HCT116 (cell line): ENCODE results near the gene ANO4. TPM values are rescaled to one million over a fixed set of nuclear protein-coding genes. Genes with fewer than 3 reads are reported as not detected.

ENCODE experiments used
- ATAC-seq: fragments of 200-7000 bp; cut with Tn5 transposase; 2 replicates; pipeline ENCODE4 v1.9.1; 2020; ENCODE audit warnings: mild to moderate bottlenecking, moderate library complexity
- BruUV-seq: library from RNA; stranded (reverse); fragments of 400-500 nt; replicated peaks from 2 replicates; lab custom pipeline; 2021; lab: Mats Ljungman, UMichigan
- CTCF ChIA-PET: fragments of 300-600 bp; sonication (Branson Sonifier 250); formaldehyde crosslinking; loops from one replicate; lab custom pipeline; 2021; ENCODE audit warnings: antibody characterized with exemption; lab: Charles Lee
- POLR2A ChIA-PET: fragments of 300-600, 350-600 bp; sonication (Branson Sonifier 250); formaldehyde crosslinking; loops from one replicate; lab custom pipeline; 2021; ENCODE audit warnings: antibody characterized with exemption; lab: Charles Lee
- RAD21 ChIA-PET, 2 experiments: fragments of 300-600 bp; sonication (Branson Sonifier 250); formaldehyde crosslinking; loops; one replicate each; lab custom pipeline; 2023; ENCODE audit warnings: low total read pairs in 2 of 2; ENCODE audit not compliant: uncharacterized antibody in 2 of 2, unreplicated experiment in 2 of 2, low non-redundant PET in 1 of 2; lab: Charles Lee
- DNase-seq: peaks from one replicate; pipeline ENCODE4 v3.0.0-alpha.2; 2010; ENCODE audit warnings: low read depth, low spot score
- H2AFZ ChIP-seq: fragments of 200-600 bp; shearing (Covaris generic), sonication (generic); 2 replicates; pipeline ENCODE4 v1.6.1; 2017; ENCODE audit warnings: low read depth, mixed run types, mixed read lengths, antibody characterized with exemption, low read length; ENCODE audit not compliant: poor library complexity, severe bottlenecking
- H3K27ac ChIP-seq: 2 replicates; pipeline ENCODE4 v1.5.1; 2012; ENCODE audit warnings: low read depth, low read length
- H3K27me3 ChIP-seq: fragments of 200-600 bp; sonication (generic); 2 replicates; pipeline ENCODE4 v1.6.1; 2016; ENCODE audit warnings: mixed run types, low read length, mixed read lengths; ENCODE audit not compliant: insufficient read depth
- H3K36me3 ChIP-seq, 2 experiments: fragments of 200-500 bp in 1 of 2; fragments of 200-600 bp in 1 of 2; sonication (Bioruptor generic) in 1 of 2; sonication (generic) in 1 of 2; 2 replicates each; pipeline versions ENCODE4 v1.5.1 to v1.6.1; 2014 to 2016; ENCODE audit warnings: low read length in 2 of 2, inconsistent platforms in 1 of 2, mixed read lengths in 1 of 2, mixed run types in 1 of 2; ENCODE audit not compliant: insufficient read depth in 2 of 2, control insufficient read depth in 1 of 2
- H3K4me1 ChIP-seq, 2 experiments: fragments of 200-600 bp in 1 of 2; sonication (generic) in 1 of 2; 2 replicates each; pipeline versions ENCODE4 v1.5.1 to v1.6.1; 2012 to 2017; ENCODE audit warnings: low read length in 2 of 2, inconsistent platforms in 1 of 2, mild to moderate bottlenecking in 1 of 2, mixed read lengths in 1 of 2, mixed run types in 1 of 2, moderate library complexity in 1 of 2; ENCODE audit not compliant: insufficient read depth in 2 of 2, control insufficient read depth in 1 of 2
- H3K4me2 ChIP-seq: fragments of 200-600 bp; sonication (generic); 2 replicates; pipeline ENCODE4 v1.6.1; 2017; ENCODE audit warnings: mixed run types, low read length, mixed read lengths
- H3K4me3 ChIP-seq, 2 experiments: fragments of 200-600 bp in 1 of 2; sonication (generic) in 1 of 2; replicated peaks in 1 of 2; 2 replicates each; pipeline ENCODE4 v1.5.1; 2011 to 2016; ENCODE audit warnings: low read length in 2 of 2, control low read depth in 1 of 2, low read depth in 1 of 2, mild to moderate bottlenecking in 1 of 2, mixed read lengths in 1 of 2, mixed run types in 1 of 2
- H3K79me2 ChIP-seq: fragments of 200-600 bp; sonication (generic); 2 replicates; pipeline ENCODE4 v1.6.1; 2017; ENCODE audit warnings: mild to moderate bottlenecking, mixed run types, low read length, moderate library complexity, mixed read lengths; ENCODE audit not compliant: insufficient read depth
- H3K9ac ChIP-seq: fragments of 200-600 bp; sonication (generic); 2 replicates; pipeline ENCODE4 v1.6.1; 2016; ENCODE audit warnings: low read length, mixed read lengths
- H3K9me2 ChIP-seq: fragments of 200-600 bp; sonication (generic), shearing (Covaris generic); 2 replicates; pipeline ENCODE4 v1.6.1; 2017; ENCODE audit warnings: mixed run types, mild to moderate bottlenecking, moderate library complexity; ENCODE audit not compliant: insufficient read depth
- H3K9me3 ChIP-seq, 2 experiments: fragments of 200-500 bp in 1 of 2; fragments of 200-600 bp in 1 of 2; sonication (Bioruptor generic) in 1 of 2; sonication (generic) in 1 of 2; 2 replicates each; pipeline ENCODE4 v1.6.1; 2014 to 2017; ENCODE audit warnings: low read length in 2 of 2, mixed read lengths in 2 of 2, inconsistent platforms in 1 of 2, low read depth in 1 of 2, mild to moderate bottlenecking in 1 of 2, mixed run types in 1 of 2, moderate library complexity in 1 of 2; ENCODE audit not compliant: control insufficient read depth in 1 of 2, insufficient read depth in 1 of 2
- H4K20me1 ChIP-seq: fragments of 200-600 bp; sonication (generic), shearing (Covaris generic); 2 replicates; pipeline ENCODE4 v1.6.1; 2017; ENCODE audit warnings: mixed run types, mild to moderate bottlenecking, moderate library complexity; ENCODE audit not compliant: insufficient read depth
- CBX3 ChIP-seq: IDR thresholded peaks from 2 replicates; pipeline ENCODE4 v1.6.1; 2012; ENCODE audit warnings: low read depth
- ELF1 ChIP-seq: IDR thresholded peaks from 2 replicates; pipeline ENCODE4 v1.6.1; 2012; ENCODE audit warnings: low read depth, borderline replicate concordance
- RAD21 ChIP-seq: IDR thresholded peaks from 2 replicates; pipeline ENCODE4 v1.6.1; 2012; ENCODE audit warnings: low read depth, mild to moderate bottlenecking
- SP1 ChIP-seq: IDR thresholded peaks from 2 replicates; pipeline ENCODE4 v1.6.1; 2012; ENCODE audit warnings: low read depth
- YY1 ChIP-seq: IDR thresholded peaks from 2 replicates; pipeline ENCODE4 v1.6.1; 2011; ENCODE audit warnings: low read length, low read depth, moderate library complexity, mild to moderate bottlenecking; ENCODE audit not compliant: insufficient replicate concordance; ENCODE audit errors: extremely low read depth
- ZFX ChIP-seq: fragments of 450-650 bp; IDR thresholded peaks from 2 replicates; pipeline ENCODE4 v1.6.1; 2017
- intact Hi-C: fragments of 100-400 bp; cut with micrococcal nuclease; formaldehyde crosslinking; loops from 2 replicates; pipeline ENCODE4 v1.10.0; 2022
- total RNA-seq: library from RNA; stranded (reverse); gene quantifications from one replicate; pipeline ENCODE4 v1.2.1, GENCODE V29; 2021; ENCODE audit not compliant: unreplicated experiment
- TF ChIP-seq, protein P1 (sequence below): IDR thresholded peaks from 2 replicates; pipeline ENCODE4 v1.6.1; 2012
- TF ChIP-seq, protein P2 (sequence below), 3 experiments: fragments of 200-600 bp in 1 of 3; sonication (generic) in 1 of 3; IDR thresholded peaks in 2 of 3; conservative IDR thresholded peaks in 1 of 3; 2 replicates each; pipeline ENCODE4 v1.5.1; 2012 to 2017; ENCODE audit warnings: low read depth in 2 of 3, low read length in 2 of 3, antibody characterized with exemption in 1 of 3, borderline replicate concordance in 1 of 3, control low read depth in 1 of 3, mild to moderate bottlenecking in 1 of 3, mixed read lengths in 1 of 3, mixed run types in 1 of 3, moderate library complexity in 1 of 3; ENCODE audit not compliant: insufficient read depth in 1 of 3

Gene ANO4
- total RNA-seq, 1 experiment from 2014 or later: 1.7 TPM

GRCh38 chr12:101108130-101108529, 313.6 kb downstream of the ANO4 start:
- no peak overlapping the region for H3K4me3 ChIP-seq
- TF ChIP-seq, protein P1, sequence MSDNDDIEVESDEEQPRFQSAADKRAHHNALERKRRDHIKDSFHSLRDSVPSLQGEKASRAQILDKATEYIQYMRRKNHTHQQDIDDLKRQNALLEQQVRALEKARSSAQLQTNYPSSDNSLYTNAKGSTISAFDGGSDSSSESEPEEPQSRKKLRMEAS: no peak
- peak; percentile 49 for TF ChIP-seq RAD21
- TF ChIP-seq, protein P2, sequence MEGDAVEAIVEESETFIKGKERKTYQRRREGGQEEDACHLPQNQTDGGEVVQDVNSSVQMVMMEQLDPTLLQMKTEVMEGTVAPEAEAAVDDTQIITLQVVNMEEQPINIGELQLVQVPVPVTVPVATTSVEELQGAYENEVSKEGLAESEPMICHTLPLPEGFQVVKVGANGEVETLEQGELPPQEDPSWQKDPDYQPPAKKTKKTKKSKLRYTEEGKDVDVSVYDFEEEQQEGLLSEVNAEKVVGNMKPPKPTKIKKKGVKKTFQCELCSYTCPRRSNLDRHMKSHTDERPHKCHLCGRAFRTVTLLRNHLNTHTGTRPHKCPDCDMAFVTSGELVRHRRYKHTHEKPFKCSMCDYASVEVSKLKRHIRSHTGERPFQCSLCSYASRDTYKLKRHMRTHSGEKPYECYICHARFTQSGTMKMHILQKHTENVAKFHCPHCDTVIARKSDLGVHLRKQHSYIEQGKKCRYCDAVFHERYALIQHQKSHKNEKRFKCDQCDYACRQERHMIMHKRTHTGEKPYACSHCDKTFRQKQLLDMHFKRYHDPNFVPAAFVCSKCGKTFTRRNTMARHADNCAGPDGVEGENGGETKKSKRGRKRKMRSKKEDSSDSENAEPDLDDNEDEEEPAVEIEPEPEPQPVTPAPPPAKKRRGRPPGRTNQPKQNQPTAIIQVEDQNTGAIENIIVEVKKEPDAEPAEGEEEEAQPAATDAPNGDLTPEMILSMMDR (IDR thresholded peaks at IDR 0.05 in 2 of 3, conservative IDR thresholded peaks at IDR 0.05 in 1 of 3; ENCODE audit: borderline replicate concordance in 1 of 3, insufficient read depth in 1 of 3, low read depth in 2 of 3, low read length in 2 of 3): peak; percentile 20 to 37 (median 36); a peak in 4 of 6 replicates
- no peak overlapping the region for H3K9ac ChIP-seq
- no peaks in the 10 kb centered on the region for H3K27me3 ChIP-seq
- no TSS peak for BruUV-seq
- H3K9me2 ChIP-seq: no peaks in the 10 kb centered on the region
- no peak overlapping the region for H3K27ac ChIP-seq
- intact Hi-C loops: no loop called here
- H3K4me2 ChIP-seq: no peak overlapping the region
- H3K9me3 ChIP-seq: no peaks in the 10 kb centered on the region
- H2AFZ ChIP-seq: no peak overlapping the region
- H4K20me1 ChIP-seq: no peaks in the 10 kb centered on the region
- no peaks in the 10 kb centered on the region for H3K4me1 ChIP-seq
- peak; percentile 7 for DNase-seq
- H3K36me3 ChIP-seq: no peaks in the 10 kb centered on the region
- POLR2A ChIA-PET: no interaction called here
- RAD21 ChIA-PET: no interaction called here
- ATAC-seq: peak; percentile 77
- H3K79me2 ChIP-seq: no peaks in the 10 kb centered on the region
- CTCF ChIA-PET: no interaction called here

DNA sequence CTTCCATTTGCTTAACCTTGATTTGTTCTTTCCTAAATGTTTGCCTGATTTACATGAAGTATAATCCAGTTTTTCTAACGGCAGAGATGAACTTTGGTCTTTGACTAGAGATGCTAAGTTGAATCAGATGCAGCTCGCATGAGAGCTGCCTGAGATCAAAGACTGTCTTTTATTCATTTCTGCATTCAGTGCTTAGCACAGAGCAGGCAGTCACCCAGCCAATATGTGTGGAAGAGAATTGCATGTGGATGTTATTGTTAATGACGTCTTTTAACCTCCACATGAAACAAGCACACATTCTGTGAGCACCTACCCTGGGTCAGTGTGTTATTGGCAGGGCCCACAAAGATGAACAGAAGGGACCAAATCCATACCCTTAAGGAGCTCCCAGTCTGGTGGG, 316.3 kb downstream of the ANO4 start:
- Histone ChIP-seq H3K4me3 (no peak overlapping the region), H3K79me2 (no peaks in the 10 kb centered on the region), H3K27ac (no peak overlapping the region), H3K4me1 (no peaks in the 10 kb centered on the region), H4K20me1 (no peaks in the 10 kb centered on the region), H3K9ac (no peak overlapping the region), H3K9me3 (no peaks in the 10 kb centered on the region), H3K36me3 (no peaks in the 10 kb centered on the region), H3K9me2 (no peaks in the 10 kb centered on the region), H3K27me3 (no peaks in the 10 kb centered on the region), H3K4me2 (no peak overlapping the region), H2AFZ (no peak overlapping the region)
- ChIA-PET RAD21 (no interaction called here), POLR2A (no interaction called here), CTCF (no interaction called here)
- DNase-seq (no peak), ATAC-seq (no peak)
- BruUV-seq: no TSS peak
- TF ChIP-seq, protein P2 (IDR thresholded peaks at IDR 0.05 in 2 of 3, conservative IDR thresholded peaks at IDR 0.05 in 1 of 3; ENCODE audit: borderline replicate concordance in 1 of 3, insufficient read depth in 1 of 3, low read depth in 2 of 3, low read length in 2 of 3): no peak
- TF ChIP-seq YY1: no peak
- TF ChIP-seq ZFX: no peak
- TF ChIP-seq ELF1: no peak
- no peak for TF ChIP-seq SP1
- TF ChIP-seq CBX3: no peak
- intact Hi-C loops: no loop called here
